GM12864 (cell line): Measurements from ENCODE around the gene ZNF764.

Source experiments
- DNase-seq: peaks from one replicate; pipeline ENCODE4 v3.0.0-alpha.2; 2011; ENCODE audit warnings: low read depth
- H3K4me3 ChIP-seq: 2 replicates; pipeline ENCODE4 v1.5.1; 2011; ENCODE audit warnings: mild to moderate bottlenecking, low read depth, low read length, control low read depth
- TF ChIP-seq, protein P1 (sequence below): IDR thresholded peaks from 2 replicates; pipeline ENCODE4 v1.5.1; 2011; ENCODE audit warnings: low read depth, mild to moderate bottlenecking, moderate library complexity, low read length, control low read depth, inconsistent platforms; ENCODE audit errors: missing control alignments

Gene ZNF764

DNA sequence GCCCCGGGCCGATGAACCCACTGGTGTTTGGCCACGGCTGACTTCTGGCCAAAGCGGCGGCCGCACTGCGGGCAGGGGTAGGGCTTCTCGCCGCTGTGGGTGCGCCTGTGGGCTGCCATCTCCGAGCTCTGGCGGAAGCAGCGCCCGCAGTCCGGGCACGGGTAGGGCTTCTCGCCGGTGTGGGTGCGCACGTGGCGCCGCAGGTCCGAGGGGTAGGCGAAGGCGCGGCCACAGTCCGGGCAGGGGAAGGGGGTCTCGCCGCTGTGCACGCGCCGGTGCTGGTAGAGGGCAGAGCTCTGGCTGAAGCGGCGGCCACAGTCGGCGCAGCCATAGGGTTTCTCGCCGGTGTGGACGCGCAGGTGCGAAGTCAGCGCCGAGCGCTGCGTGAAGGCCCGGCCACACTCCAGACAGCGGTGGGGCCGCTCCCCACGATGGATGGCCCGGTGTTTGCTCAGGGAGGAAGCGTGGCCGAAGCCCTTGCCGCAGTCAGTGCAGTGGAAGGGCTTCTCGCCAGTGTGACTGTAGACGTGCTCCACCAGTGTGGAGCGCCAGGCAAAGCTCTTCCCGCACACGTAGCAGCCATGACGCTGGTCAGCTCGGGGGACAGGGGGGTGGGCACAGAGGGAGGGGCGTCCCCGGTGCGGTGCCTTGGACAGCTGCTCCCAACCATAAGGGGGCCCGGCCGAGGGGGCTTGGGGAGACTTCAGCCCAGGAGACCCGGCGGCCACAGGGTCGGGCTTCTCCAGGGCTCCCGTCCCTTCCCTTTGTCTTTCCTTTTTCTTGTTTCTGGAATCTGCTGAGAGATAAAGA lies 2.7 kb downstream of the ZNF764 start:
- TF ChIP-seq, protein P1, sequence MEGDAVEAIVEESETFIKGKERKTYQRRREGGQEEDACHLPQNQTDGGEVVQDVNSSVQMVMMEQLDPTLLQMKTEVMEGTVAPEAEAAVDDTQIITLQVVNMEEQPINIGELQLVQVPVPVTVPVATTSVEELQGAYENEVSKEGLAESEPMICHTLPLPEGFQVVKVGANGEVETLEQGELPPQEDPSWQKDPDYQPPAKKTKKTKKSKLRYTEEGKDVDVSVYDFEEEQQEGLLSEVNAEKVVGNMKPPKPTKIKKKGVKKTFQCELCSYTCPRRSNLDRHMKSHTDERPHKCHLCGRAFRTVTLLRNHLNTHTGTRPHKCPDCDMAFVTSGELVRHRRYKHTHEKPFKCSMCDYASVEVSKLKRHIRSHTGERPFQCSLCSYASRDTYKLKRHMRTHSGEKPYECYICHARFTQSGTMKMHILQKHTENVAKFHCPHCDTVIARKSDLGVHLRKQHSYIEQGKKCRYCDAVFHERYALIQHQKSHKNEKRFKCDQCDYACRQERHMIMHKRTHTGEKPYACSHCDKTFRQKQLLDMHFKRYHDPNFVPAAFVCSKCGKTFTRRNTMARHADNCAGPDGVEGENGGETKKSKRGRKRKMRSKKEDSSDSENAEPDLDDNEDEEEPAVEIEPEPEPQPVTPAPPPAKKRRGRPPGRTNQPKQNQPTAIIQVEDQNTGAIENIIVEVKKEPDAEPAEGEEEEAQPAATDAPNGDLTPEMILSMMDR, result no peak

DNA sequence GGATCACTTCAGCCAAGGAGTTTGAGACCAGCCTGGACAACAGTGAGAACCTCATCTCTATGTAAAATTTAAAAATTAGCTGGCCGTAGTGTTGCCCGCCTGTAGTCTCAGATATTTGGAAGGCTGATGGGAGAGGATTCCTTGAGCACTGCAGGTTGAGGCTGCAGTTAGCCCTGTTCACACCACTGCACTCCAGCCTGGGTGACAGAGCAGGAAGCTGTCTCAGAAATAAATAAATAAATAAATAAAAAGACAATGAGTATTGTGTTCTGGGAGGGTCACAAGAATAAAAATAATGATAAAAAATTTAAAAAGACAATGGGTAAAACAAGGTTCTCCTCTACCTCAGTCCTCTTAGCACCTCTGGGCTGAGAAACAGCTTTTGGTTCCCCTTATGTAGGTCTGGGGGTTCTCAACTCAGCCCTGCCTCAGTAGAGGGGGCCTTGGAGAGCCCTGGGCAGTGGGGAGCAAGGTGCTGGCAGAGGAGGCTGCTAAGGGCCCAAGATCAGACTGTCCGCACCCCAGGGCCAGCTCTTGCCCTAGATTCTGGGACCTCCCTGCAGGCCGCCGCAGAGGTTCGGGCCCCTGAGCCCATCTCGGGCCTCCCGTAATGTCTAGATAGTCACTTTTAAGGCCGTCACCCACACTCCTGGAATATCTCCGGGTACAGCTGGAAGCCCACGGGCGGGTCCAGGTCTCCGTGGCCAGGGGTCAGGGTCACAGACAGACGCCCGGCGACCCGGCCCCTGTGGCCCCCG lies 3.4 kb downstream of the ZNF764 start:
- no peak for DNase-seq
- H3K4me3 ChIP-seq, result no peak overlapping the region
- TF ChIP-seq, protein P1, result no peak

More for the DNA sequence above, 2.7 kb downstream of the ZNF764 start:
- H3K4me3 ChIP-seq, result no peak overlapping the region
- no peak for DNase-seq

DNA sequence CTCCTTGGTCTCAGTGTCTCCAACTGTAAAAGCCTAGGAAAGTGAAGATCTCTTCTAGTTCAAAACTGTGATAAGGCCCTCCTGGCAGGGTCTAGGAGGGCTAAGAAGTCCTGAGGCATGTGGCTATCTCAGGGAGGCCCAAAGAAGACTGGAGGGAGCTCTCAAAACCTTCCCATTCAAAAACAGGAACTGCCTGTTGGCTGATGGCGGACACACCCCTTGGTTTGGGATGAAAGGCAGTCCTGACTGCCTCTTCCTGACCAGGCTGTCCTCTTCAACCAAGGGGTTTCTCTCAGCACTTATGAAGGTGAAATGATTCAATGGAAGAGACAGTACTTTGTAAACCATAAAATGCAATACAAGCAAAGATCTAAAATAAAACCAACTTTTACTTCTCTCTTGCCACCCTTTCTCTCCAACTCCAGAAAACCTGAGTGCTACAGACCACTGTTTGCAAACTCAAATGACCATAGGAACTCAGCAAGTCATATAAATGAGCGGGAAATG lies 4.7 kb downstream of the ZNF764 start:
- no peak overlapping the region for H3K4me3 ChIP-seq
- DNase-seq, result no peak
- TF ChIP-seq, protein P1, result no peak

DNA sequence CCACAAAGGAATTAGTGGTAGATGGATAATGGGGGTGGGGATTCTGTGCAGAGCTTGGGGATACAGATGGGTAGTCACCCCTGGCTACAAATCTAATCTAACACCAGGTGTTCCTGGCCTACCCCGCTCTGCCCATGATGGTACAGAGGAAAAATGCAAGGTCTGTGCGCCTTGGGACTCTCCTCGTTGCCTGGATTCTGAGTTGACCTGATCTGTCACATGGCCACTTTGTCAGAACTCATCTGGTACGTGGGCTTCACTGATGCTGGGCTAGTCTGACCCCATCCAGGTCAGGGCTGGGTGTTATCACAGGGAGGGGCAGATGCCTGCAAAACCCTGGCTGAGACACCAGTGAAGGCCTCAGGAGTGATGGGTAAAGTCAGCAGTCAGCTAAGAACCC lies 5.2 kb downstream of the ZNF764 start:
- DNase-seq, result no peak
- TF ChIP-seq, protein P1, result no peak
- H3K4me3 ChIP-seq, result no peak overlapping the region

- no peak overlapping the region for H3K4me3 ChIP-seq
- DNase-seq, result no peak
- TF ChIP-seq, protein P1, result no peak
Observed at GRCh38 chr16:30551781-30552180, 6.4 kb downstream of the ZNF764 start.

DNA sequence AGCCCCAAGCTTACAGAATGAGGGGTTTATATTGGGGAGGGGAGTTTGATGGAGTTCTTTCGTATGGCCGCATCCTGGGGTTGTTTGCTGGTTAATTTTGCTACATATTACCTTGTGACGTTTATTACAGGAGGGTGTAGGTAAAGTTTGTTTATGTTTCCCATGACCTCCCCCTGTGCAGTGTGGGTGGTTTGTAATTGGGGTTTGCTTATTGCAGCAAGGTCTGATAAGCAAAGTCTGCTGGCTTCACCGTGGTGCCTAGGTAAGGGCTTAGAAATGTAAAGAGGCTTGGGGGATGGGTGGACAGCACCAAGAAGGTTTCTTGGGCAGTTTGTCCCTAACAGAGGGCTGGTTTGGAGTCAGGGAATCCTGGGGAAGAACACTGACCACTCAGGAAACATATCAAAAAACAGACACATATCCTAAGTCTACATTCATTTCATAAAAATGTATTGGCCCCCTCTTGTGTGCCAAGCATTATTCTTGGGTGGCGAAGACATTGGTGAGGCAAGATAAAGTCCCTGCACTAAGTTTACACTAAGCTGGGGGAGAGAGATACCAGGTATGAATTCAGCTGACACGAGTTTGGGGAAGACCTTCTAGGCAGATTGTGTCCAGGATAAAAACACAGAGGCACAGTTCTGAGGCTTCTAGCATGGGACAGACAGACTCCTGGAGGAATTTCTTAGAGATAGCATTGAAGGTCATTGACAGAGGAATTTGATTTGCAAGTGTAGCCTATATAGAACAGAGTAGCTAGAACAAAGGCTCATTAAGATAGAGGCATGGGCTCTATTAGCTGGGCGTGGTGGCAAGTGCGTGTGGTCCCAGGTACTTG lies 9.5 kb downstream of the ZNF764 start:
- TF ChIP-seq, protein P1, result no peak
- DNase-seq, result no peak
- no peak overlapping the region for H3K4me3 ChIP-seq
